GM21576 (cell line): ENCODE results near the gene SLC51B.
"Not testable (repeated sequence)": the region's sequence is repeated elsewhere in the genome, so short reads cannot be mapped to it uniquely, and the experiment has no call there.

Source experiments
- ATAC-seq: cut with Tn5 transposase; IDR thresholded peaks from one replicate; pipeline ENCODE4 v1.9.1; 2021; ENCODE audit warnings: mild to moderate bottlenecking, moderate library complexity; ENCODE audit not compliant: unreplicated experiment

SLC51B gene

GRCh38 chr15:65044724-65045481 is at the start of gene SLC51B:
SLC51B (plus strand) TSS chr15:65045387; CDS start chr15:65050005, 4,618 bp downstream.
- ATAC-seq = no peak

GRCh38 chr15:64997066-64997465 is 48.1 kb upstream of the SLC51B start:
- no peak for ATAC-seq

GRCh38 chr15:64997745-64998375 is 47.3 kb upstream of the SLC51B start:
- no peak for ATAC-seq

- ATAC-seq = no peak
Observed at GRCh38 chr15:65004993-65005392, 40.2 kb upstream of the SLC51B start.

GRCh38 chr15:65006876-65007275 is 38.3 kb upstream of the SLC51B start:
- no peak for ATAC-seq

- no peak for ATAC-seq
Observed at GRCh38 chr15:65008983-65009382, 36.2 kb upstream of the SLC51B start.

- not testable (repeated sequence) for ATAC-seq
Observed at GRCh38 chr15:65011198-65011597, 34.0 kb upstream of the SLC51B start.

GRCh38 chr15:65020419-65020818 is 24.8 kb upstream of the SLC51B start:
- no peak for ATAC-seq

GRCh38 chr15:65021488-65021887 is 23.7 kb upstream of the SLC51B start:
- ATAC-seq = no peak

- no peak for ATAC-seq
Observed at GRCh38 chr15:65026756-65027155, 18.4 kb upstream of the SLC51B start.

- ATAC-seq = no peak
Observed at GRCh38 chr15:65027593-65027992, 17.6 kb upstream of the SLC51B start.

GRCh38 chr15:65028338-65028737 is 16.8 kb upstream of the SLC51B start:
- ATAC-seq = no peak

- ATAC-seq = peak; percentile 47
Observed at GRCh38 chr15:65028921-65029735, 16.1 kb upstream of the SLC51B start, which contains the start of gene MTFMT. MTFMT (minus strand) TSS chr15:65029639; CDS start chr15:65029613, 26 bp downstream.

- no peak for ATAC-seq
Observed at GRCh38 chr15:65029736-65030208, 15.4 kb upstream of the SLC51B start.

GRCh38 chr15:65032801-65033537 is 12.2 kb upstream of the SLC51B start:
- ATAC-seq = no peak

- no peak for ATAC-seq
Observed at GRCh38 chr15:65033659-65034269, 11.4 kb upstream of the SLC51B start.

GRCh38 chr15:65034719-65035118 is 10.5 kb upstream of the SLC51B start:
- ATAC-seq = no peak

GRCh38 chr15:65037309-65037708 is 7.9 kb upstream of the SLC51B start:
- ATAC-seq = no peak

GRCh38 chr15:65038428-65038827 is 6.8 kb upstream of the SLC51B start:
- no peak for ATAC-seq

- no peak for ATAC-seq
Observed at GRCh38 chr15:65038836-65039235, 6.4 kb upstream of the SLC51B start.
